Neuronal stem cell (in vitro differentiated cells): Measurements from ENCODE around the gene TH.

ENCODE experiments used
- DNase-seq: peaks from one replicate; pipeline ENCODE4 v3.0.0-alpha.2; 2013; ENCODE audit warnings: low spot score
- H2AFZ ChIP-seq: one replicate; pipeline ENCODE4 v1.6.1; 2013; ENCODE audit warnings: mild to moderate bottlenecking, low read length, inconsistent platforms
- H2AK5ac ChIP-seq: 2 replicates; pipeline ENCODE4 v1.6.1; 2013; ENCODE audit warnings: low read depth, mild to moderate bottlenecking, inconsistent platforms, low read length, moderate library complexity, mixed read lengths
- H2BK120ac ChIP-seq: 2 replicates; pipeline ENCODE4 v1.6.1; 2013; ENCODE audit warnings: low read depth, mild to moderate bottlenecking, inconsistent platforms, low read length, moderate library complexity, mixed read lengths
- H2BK12ac ChIP-seq: one replicate; pipeline ENCODE4 v1.6.1; 2013; ENCODE audit warnings: low read length, inconsistent platforms
- H2BK15ac ChIP-seq: 2 replicates; pipeline ENCODE4 v1.6.1; 2013; ENCODE audit warnings: mild to moderate bottlenecking, low read length, inconsistent platforms, mixed read lengths
- H2BK5ac ChIP-seq: one replicate; pipeline ENCODE4 v1.6.1; 2013; ENCODE audit warnings: inconsistent platforms, mild to moderate bottlenecking, low read length, moderate library complexity
- H3K14ac ChIP-seq: one replicate; pipeline ENCODE4 v1.6.1; 2013; ENCODE audit warnings: low read length, inconsistent platforms
- H3K18ac ChIP-seq: 2 replicates; pipeline ENCODE4 v1.6.1; 2013; ENCODE audit warnings: low read length, inconsistent platforms
- H3K23ac ChIP-seq: 2 replicates; pipeline ENCODE4 v1.6.1; 2013; ENCODE audit warnings: low read depth, mild to moderate bottlenecking, mixed read lengths, low read length, inconsistent platforms; ENCODE audit not compliant: poor library complexity
- H3K27ac ChIP-seq: replicated peaks from 3 replicates; pipeline ENCODE4 v1.5.1; 2013; ENCODE audit warnings: low read length, inconsistent platforms
- H3K27me3 ChIP-seq, 3 experiments: 2 replicates each; pipeline ENCODE4 v1.6.1; 2013; ENCODE audit warnings: low read length in 3 of 3, mild to moderate bottlenecking in 2 of 3, inconsistent platforms in 1 of 3, low read depth in 1 of 3, mixed read lengths in 1 of 3, moderate library complexity in 1 of 3; ENCODE audit not compliant: control insufficient read depth in 3 of 3, insufficient read depth in 3 of 3
- H3K36me3 ChIP-seq, 2 donors: replicated peaks in 1 of 2; 2 replicates each; pipeline ENCODE4 v1.6.1; 2013; ENCODE audit warnings: low read length in 2 of 2; ENCODE audit not compliant: control insufficient read depth in 2 of 2, insufficient read depth in 2 of 2
- H3K4ac ChIP-seq: 2 replicates; pipeline ENCODE4 v1.6.1; 2013; ENCODE audit warnings: inconsistent platforms, mild to moderate bottlenecking, low read length, moderate library complexity
- H3K4me1 ChIP-seq, 2 donors: 1 replicate in 1 of 2; 2 replicates in 1 of 2; pipeline ENCODE4 v1.6.1; 2013; ENCODE audit warnings: low read length in 2 of 2, low read depth in 1 of 2; ENCODE audit not compliant: control insufficient read depth in 2 of 2, insufficient read depth in 1 of 2
- H3K4me2 ChIP-seq: one replicate; pipeline ENCODE4 v1.6.1; 2013; ENCODE audit warnings: mild to moderate bottlenecking, low read length, inconsistent platforms; ENCODE audit not compliant: insufficient read depth, poor library complexity, severe bottlenecking
- H3K4me3 ChIP-seq, 2 donors: 2 replicates each; pipeline ENCODE4 v1.5.1; 2013; ENCODE audit warnings: low read length in 2 of 2, mild to moderate bottlenecking in 2 of 2, inconsistent platforms in 1 of 2, moderate library complexity in 1 of 2
- H3K79me1 ChIP-seq: one replicate; pipeline ENCODE4 v1.6.1; 2013; ENCODE audit warnings: low read depth, mild to moderate bottlenecking, inconsistent platforms, low read length, moderate library complexity
- H3K9ac ChIP-seq: one replicate; pipeline ENCODE4 v1.6.1; 2013; ENCODE audit warnings: mild to moderate bottlenecking, low read depth, low read length, inconsistent platforms; ENCODE audit not compliant: poor library complexity
- H3K9me3 ChIP-seq, 2 donors: replicated peaks in 1 of 2; 2 replicates each; pipeline versions ENCODE3 to v1.6.1; 2013; ENCODE audit warnings: low read length in 2 of 2, mild to moderate bottlenecking in 2 of 2, inconsistent platforms in 1 of 2, low read depth in 1 of 2, mixed read lengths in 1 of 2, moderate library complexity in 1 of 2; ENCODE audit not compliant: control insufficient read depth in 2 of 2, insufficient read depth in 1 of 2
- H4K8ac ChIP-seq: one replicate; pipeline ENCODE4 v1.6.1; 2013; ENCODE audit warnings: low read depth, mild to moderate bottlenecking, inconsistent platforms, low read length, moderate library complexity
- H4K91ac ChIP-seq: one replicate; pipeline ENCODE4 v1.6.1; 2013; ENCODE audit warnings: low read length, low read depth, mild to moderate bottlenecking, inconsistent platforms; ENCODE audit not compliant: poor library complexity
- WGBS, 2 donors: extraction: QIAGEN DNeasy Blood & Tissue Kit; methylation state at CpG; one replicate each; pipeline ENCODE4 v1.1.7; 2013; ENCODE audit warnings: missing lambda C conversion rate in 2 of 2, mixed read lengths in 1 of 2; ENCODE audit not compliant: insufficient read length in 2 of 2, insufficient replicate concordance in 1 of 2; ENCODE audit errors: extremely low coverage in 2 of 2; 5-methylcytosine and 5-hydroxymethylcytosine counted together

TH gene

DNA sequence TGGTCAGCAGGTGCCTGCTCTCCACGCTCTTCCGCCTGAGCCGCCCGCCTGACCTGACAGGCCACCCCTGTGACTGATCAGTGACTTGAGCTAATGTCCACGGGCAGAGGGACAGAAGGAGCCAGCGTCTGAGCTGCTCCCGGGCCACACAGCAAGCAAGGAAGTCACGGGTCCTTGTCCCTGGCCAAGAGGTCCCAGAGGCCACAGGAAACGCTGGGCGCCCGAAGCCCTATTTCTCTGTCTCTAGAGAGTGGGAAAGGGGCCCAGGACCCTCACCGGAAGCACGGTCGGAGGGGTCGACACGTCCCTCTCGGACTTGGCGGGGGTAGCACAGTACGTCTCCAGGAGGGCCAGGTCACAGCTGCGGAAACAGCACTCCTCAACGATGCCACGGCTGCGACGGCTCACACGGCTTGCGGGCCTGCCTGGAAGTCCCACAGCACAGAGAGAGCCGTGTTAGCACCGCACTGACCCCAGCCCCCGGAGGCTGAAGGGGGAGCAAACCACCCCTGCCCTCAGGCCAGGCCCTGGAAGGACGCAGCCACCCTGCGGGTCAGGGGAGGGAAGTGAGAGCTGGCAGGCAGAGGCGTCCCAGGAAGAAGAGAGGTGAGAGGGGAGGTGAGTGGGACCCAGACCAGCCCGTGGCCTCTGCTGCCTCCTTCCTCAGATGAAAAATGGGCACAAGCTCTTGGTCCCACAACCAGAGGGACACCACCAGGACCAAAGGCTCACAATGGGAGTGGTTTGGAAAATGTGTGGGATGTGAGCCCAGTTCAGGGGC is 38.2 kb downstream of the TH start:
- Histone ChIP-seq H3K4me3 (no peak overlapping the region), H3K4me1 (peaks cover 4 to 7% of the 10 kb centered on the region in 2 donors), H3K27me3 (peaks cover 0 to 66% (median 54%) of the 10 kb centered on the region in 3 experiments), H3K4me2 (no peak overlapping the region), H3K18ac (peak overlapping the region; percentile 78), H4K91ac (no peak overlapping the region), H3K9me3 (peaks cover 0 to 8% of the 10 kb centered on the region in 2 donors), H2BK5ac (no peak overlapping the region), H3K9ac (no peak overlapping the region), H2AFZ (no peak overlapping the region), H3K14ac (peak overlapping the region; percentile 84), H2AK5ac (peak overlapping the region; percentile 96), H3K23ac (peak overlapping the region; percentile 50), H3K27ac (no peak overlapping the region), H3K36me3 (no peaks in the 10 kb centered on the region), H3K4ac (no peak overlapping the region), H2BK12ac (peak overlapping the region; percentile 94), H4K8ac (peak overlapping the region; percentile 48), H2BK120ac (no peak overlapping the region), H3K79me1 (no peaks in the 10 kb centered on the region), H2BK15ac (peak overlapping the region; percentile 92)
- whole genome bisulfite sequencing, 2 donors: no CpG with 5 or more reads among the region's 33 CpGs
- no peak for DNase-seq

DNA sequence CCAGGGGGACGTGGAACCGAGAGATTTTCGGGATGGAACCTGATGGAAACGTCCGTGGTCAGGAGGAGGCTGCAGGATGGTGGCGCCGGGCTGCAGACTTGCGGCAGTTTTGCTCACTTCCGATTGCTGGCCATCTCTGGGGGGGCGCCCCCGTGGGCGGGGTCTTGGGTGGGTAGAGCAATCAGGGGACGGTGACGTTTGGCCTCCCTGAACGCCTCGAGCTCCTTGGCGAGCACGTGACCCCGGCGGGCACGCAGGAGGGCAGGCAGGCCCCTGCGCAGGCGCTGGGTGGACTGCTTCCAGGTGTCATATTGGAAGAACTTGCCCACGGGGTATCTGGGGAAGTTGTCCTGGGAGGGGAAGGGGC is 38.8 kb downstream of the TH start:
- H3K9ac ChIP-seq: no peak overlapping the region
- no peak overlapping the region for H3K4ac ChIP-seq
- no peak overlapping the region for H3K4me3 ChIP-seq
- peak overlapping the region; percentile 84 for H3K14ac ChIP-seq
- no peak overlapping the region for H2BK5ac ChIP-seq
- peak overlapping the region; percentile 23 for H3K4me2 ChIP-seq
- no CpG with 5 or more reads among the region's 24 CpGs for WGBS, 2 donors
- peak overlapping the region; percentile 19 for H2BK15ac ChIP-seq
- no peak overlapping the region for H2BK120ac ChIP-seq
- H2BK12ac ChIP-seq: no peak overlapping the region
- H3K36me3 ChIP-seq: no peaks in the 10 kb centered on the region
- H3K27ac ChIP-seq: no peak overlapping the region
- no peak overlapping the region for H4K91ac ChIP-seq
- no peak overlapping the region for H4K8ac ChIP-seq
- H3K23ac ChIP-seq: no peak overlapping the region
- no peak overlapping the region for H2AK5ac ChIP-seq
- no peak for DNase-seq
- peak overlapping the region; percentile 67 for H3K18ac ChIP-seq
- peaks cover 0 to 62% (median 48%) of the 10 kb centered on the region in 3 experiments for H3K27me3 ChIP-seq
- H3K9me3 ChIP-seq: peaks cover 0 to 8% of the 10 kb centered on the region in 2 donors
- no peaks in the 10 kb centered on the region for H3K79me1 ChIP-seq
- H3K4me1 ChIP-seq: peaks cover 2 to 7% of the 10 kb centered on the region in 2 donors
- no peak overlapping the region for H2AFZ ChIP-seq

DNA sequence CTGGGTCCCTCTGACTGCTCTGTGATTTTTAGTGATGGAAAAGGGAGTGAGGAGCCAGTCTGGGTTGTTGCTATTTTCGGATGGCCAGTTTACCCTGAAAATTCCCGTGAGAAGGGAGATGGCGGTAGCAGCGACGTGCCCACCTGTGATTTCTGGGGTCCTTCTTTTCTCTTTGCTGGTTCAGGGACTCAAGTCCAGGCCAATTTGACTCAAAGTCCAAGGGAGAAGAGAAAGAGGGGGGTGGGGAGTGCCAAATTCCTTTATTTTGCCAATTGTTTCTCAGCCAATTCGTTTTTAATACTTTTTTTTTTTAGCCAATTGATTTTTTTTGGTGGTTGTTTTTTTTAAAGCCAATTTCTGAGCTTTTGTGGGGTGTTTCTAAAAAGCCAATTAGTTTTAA is 39.4 kb downstream of the TH start:
- H3K4ac ChIP-seq: no peak overlapping the region
- no peak overlapping the region for H2BK12ac ChIP-seq
- H4K8ac ChIP-seq: no peak overlapping the region
- no peak overlapping the region for H2AFZ ChIP-seq
- H3K27me3 ChIP-seq: peaks cover 0 to 56% (median 42%) of the 10 kb centered on the region in 3 experiments
- H3K27ac ChIP-seq: no peak overlapping the region
- H3K9me3 ChIP-seq: peaks cover 0 to 8% of the 10 kb centered on the region in 2 donors
- no peak overlapping the region for H3K23ac ChIP-seq
- H3K18ac ChIP-seq: no peak overlapping the region
- H3K4me3 ChIP-seq: no peak overlapping the region
- H3K4me1 ChIP-seq: peaks cover 2 to 7% of the 10 kb centered on the region in 2 donors
- H3K4me2 ChIP-seq: no peak overlapping the region
- WGBS, 2 donors: no CpG with 5 or more reads among the region's 6 CpGs
- H2BK5ac ChIP-seq: no peak overlapping the region
- no peaks in the 10 kb centered on the region for H3K36me3 ChIP-seq
- H4K91ac ChIP-seq: no peak overlapping the region
- H2BK15ac ChIP-seq: no peak overlapping the region
- no peaks in the 10 kb centered on the region for H3K79me1 ChIP-seq
- no peak overlapping the region for H2AK5ac ChIP-seq
- no peak for DNase-seq
- no peak overlapping the region for H3K9ac ChIP-seq
- H3K14ac ChIP-seq: no peak overlapping the region
- no peak overlapping the region for H2BK120ac ChIP-seq

DNA sequence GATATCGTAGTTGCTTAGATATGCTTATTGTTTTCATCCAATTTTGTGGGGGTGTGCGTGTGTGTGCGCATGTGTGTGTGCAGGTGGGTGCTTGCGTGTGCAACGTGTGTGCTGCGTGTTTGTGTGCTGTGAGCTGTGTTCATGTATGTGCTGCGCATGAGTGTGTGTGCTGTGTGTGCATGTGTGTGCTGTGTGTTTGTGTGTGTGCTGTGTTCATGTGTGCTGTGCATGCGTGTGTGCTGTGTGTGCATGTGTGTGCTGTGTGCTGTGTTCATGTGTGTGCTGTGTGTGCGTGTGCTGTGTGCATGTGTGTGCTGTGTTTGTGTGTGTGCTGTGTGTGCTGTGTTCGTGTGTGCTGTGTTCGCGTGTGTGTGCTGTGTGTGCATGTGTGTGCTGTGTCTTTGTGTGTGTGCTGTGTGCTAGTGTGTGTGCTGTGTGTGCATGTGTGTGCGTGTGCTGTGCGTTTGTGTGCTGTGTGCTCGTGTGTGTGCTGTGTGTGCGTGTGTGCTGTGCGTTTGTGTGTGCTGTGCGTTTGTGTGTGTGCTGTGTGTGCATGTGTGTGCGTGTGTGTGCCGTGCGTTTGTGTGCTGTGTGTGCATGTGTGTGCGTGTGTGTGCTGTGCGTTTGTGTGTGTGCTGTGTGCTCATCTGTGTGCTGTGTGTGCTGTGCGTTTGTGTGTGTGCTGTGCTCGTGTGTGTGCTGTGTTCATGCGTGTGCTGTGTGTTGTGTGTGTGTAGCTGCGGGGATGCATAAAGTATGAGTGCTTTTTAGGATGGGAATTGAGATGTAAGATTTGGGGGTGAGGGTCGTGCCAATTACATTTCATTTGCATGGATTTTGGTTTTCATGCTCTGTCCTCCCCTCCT is 40.0 kb downstream of the TH start:
- Histone ChIP-seq H3K23ac (peak overlapping the region; percentile 46), H3K27ac (no peak overlapping the region), H2BK15ac (peak overlapping the region; percentile 81), H2BK5ac (no peak overlapping the region), H3K36me3 (no peaks in the 10 kb centered on the region), H3K4me2 (no peak overlapping the region), H3K27me3 (peaks cover 0 to 50% (median 37%) of the 10 kb centered on the region in 3 experiments), H3K4ac (no peak overlapping the region), H3K4me1 (peaks cover 0 to 2% of the 10 kb centered on the region in 2 donors), H2AFZ (no peak overlapping the region), H3K9ac (no peak overlapping the region), H4K91ac (no peak overlapping the region), H4K8ac (peak overlapping the region; percentile 58), H2BK12ac (peak overlapping the region; percentile 7), H2AK5ac (peak overlapping the region; percentile 63), H3K18ac (no peak overlapping the region), H3K14ac (peak overlapping the region; percentile 59), H3K79me1 (no peaks in the 10 kb centered on the region), H3K9me3 (peaks cover 0 to 8% of the 10 kb centered on the region in 2 donors), H3K4me3 (peak overlapping the region in 1 of 2 donors; percentile 70), H2BK120ac (no peak overlapping the region)
- WGBS, 2 donors: 100% methylated on average over 1 of the region's 28 CpGs; no CpG with 5 or more reads in 1 of the 2 donors
- no peak for DNase-seq
